Measurements from ENCODE around the gene EZR.

Gene EZR

GRCh38 chr6:158778005-158778527 lies 41.1 kb downstream of the EZR start:
- no peak for DNase-seq (ENCODE audit: low read depth in 2 of 3, low spot score in 2 of 3)

- no peak for DNase-seq (ENCODE audit: low read depth in 2 of 3, low spot score in 2 of 3)
Observed at GRCh38 chr6:158777510-158777909, 41.7 kb downstream of the EZR start.

GRCh38 chr6:158776737-158777136 lies 42.4 kb downstream of the EZR start:
- no peak for DNase-seq (ENCODE audit: low read depth in 2 of 3, low spot score in 2 of 3)

- no peak for DNase-seq (ENCODE audit: low read depth in 2 of 3, low spot score in 2 of 3)
Observed at GRCh38 chr6:158775832-158776231, 43.3 kb downstream of the EZR start.

DNA sequence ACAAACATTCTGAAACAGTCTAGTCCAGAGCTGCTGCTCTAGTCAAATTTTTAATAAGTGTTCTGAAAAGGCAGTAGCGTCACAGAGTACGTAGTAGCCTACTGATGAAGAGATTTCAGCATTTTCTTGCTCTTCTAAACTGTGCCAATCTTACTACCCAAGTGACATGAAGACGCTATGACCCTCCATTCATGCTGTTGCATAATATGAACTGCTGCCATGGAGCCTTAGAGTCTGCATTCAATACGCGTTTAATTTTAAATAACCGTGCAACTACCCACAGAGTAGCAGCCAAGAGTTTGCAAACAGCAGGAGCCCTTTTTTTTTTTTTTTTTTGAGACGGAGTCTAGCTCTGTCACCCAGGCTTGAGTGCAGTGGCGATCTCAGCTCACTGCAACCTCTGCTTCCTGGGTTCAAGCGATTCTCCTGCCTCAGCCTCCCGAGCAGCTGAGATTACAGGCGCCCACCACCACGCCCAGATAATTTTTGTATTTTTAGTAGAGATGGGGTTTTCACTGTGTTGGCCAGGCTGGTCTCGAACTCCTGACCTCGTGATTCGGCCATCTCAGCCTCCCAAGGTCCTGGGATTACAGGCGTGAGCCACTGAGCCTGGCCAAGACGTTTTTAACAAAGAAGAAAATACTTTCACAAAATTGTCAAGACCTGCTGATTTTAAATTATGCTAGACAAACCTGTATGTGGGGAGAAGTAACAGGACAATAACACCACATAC lies 44.3 kb downstream of the EZR start:
- no peak for DNase-seq (ENCODE audit: low read depth in 2 of 3, low spot score in 2 of 3)

DNA sequence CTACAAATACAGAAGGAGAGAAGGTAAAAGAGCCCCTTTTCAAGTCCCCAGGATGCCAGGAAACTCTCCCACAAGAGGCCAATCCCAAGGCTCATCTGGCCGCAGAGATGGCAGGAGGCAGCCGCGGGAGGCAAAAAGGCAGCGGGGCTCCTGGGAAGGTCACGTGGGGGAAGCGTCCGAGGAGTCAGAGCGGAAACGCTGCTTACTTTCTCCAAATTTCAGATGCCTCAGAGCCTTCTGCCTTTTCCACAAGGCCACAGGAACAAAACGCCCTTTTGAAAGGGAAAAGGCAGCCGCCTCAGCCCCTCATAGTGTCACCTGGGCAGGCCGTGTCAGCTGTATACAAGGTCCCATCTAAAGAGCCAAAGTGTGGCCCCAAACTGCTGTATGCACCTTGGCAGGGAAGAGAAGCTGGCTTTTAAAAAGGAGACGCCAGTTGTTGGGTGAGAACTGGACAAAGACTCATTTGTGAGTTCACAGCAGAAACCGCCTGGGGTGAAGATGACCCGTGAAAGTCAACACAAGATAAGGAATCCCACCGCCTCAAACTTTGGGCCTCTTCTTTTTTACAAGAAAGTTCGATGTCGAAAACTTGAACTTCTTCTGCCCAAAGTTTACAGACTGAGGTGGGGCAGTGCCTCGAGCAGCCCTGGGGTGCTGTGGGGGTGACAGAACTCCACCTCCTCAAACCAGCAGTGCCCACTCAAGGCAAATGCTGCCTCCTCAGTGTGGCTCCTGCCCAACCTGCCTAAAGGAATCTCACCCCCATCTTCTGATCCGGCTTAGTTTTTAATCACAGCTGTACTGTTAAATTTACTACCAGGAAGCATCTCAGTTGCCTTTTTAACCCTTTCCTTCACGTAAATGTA lies 45.4 kb downstream of the EZR start:
- DNase-seq (ENCODE audit: low read depth in 2 of 3, low spot score in 2 of 3): no peak

DNA sequence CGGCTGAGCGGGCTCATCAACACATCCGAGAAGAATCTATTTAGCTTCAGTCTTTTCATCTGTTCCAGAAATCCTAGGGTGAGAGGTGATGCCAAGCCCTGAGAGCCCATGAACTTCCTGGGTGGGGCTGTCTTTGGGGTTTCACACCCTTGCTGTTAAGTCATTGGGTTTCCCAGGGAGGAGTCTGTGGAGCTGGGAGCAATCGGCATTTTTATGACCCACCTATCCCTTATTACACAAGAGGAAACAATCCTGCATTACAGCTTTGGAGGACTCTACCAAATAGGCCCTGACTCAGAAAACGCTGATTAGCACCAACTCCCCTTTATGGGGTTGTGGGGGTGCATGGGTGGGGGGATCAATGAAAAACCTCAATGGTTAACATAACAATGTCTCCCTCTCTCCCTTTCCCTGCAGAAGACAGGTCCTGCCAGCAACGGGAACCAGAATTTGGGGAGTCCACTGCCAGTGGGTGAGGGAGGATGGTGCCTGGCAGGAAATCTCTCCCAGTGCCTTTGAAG lies 46.3 kb downstream of the EZR start:
- no peak for DNase-seq (ENCODE audit: low read depth in 2 of 3, low spot score in 2 of 3)

GRCh38 chr6:158772172-158772571 lies 47.0 kb downstream of the EZR start:
- no peak for DNase-seq (ENCODE audit: low read depth in 2 of 3, low spot score in 2 of 3)

- no peak for DNase-seq (ENCODE audit: low read depth in 2 of 3, low spot score in 2 of 3)
Observed at GRCh38 chr6:158771399-158772152, 47.6 kb downstream of the EZR start.

GRCh38 chr6:158770533-158771330 lies 48.4 kb downstream of the EZR start:
- DNase-seq (ENCODE audit: low read depth in 2 of 3, low spot score in 2 of 3): no peak

DNA sequence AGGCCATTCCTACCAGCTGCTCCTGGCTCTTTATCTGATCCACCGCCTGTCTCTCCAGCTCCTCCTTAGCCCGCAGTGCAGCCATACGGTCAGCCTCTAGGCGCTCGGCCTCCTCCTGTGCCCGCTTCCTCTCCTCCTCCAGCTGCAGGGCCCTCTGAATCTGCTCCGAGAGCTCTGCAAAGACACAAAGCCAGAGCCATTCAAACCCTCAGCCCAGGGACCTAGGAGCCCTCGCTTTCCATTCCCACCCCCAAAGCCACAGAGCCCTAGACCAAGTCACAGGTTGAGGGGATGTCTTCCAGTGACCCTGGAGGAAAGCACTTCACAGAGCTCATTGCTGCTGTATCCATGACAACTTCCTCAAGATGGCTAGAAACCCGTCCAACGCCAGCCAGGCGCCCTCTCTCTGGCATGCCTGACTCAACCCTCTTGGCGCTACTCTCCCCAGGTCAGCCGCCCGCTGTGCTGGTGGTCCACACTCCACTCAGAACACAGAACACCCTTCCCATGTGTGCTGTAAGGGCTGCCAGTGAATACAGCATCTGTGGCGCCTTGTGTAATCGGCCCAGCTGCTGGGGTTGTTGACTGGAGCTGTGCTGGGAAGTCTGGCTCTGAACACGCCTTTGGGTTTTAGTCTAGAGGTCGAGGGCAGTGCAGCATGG lies 49.3 kb downstream of the EZR start:
- DNase-seq (ENCODE audit: low read depth in 2 of 3, low spot score in 2 of 3): no peak

GRCh38 chr6:158769234-158769770 lies 49.9 kb downstream of the EZR start:
- no peak for DNase-seq (ENCODE audit: low read depth in 2 of 3, low spot score in 2 of 3)

- DNase-seq (ENCODE audit: low read depth in 2 of 3, low spot score in 2 of 3): no peak
Observed at GRCh38 chr6:158768436-158768835, 50.7 kb downstream of the EZR start.

DNA sequence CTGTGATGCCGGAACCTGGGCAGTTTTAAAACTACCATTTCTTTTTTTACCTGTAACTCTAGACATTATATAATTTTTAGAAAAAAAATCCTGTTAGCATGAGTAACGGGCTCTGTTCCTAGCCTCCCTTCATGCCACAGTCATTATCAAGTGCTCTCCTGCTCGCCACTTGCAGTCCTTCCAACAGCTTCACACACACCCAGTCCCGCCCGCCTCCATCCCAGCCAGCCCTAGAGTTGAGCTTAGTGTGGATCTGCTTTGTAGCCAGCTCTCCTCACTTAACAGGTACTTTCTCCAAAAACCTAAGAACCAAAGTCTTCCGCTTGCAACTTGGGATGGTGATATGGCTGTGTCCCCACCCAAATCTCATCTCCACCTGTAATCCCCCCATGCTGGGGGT lies 51.5 kb downstream of the EZR start:
- DNase-seq (ENCODE audit: low read depth in 2 of 3, low spot score in 2 of 3): no peak

GRCh38 chr6:158766621-158767455 lies 52.3 kb downstream of the EZR start:
- no peak for DNase-seq (ENCODE audit: low read depth in 2 of 3, low spot score in 2 of 3)

DNA sequence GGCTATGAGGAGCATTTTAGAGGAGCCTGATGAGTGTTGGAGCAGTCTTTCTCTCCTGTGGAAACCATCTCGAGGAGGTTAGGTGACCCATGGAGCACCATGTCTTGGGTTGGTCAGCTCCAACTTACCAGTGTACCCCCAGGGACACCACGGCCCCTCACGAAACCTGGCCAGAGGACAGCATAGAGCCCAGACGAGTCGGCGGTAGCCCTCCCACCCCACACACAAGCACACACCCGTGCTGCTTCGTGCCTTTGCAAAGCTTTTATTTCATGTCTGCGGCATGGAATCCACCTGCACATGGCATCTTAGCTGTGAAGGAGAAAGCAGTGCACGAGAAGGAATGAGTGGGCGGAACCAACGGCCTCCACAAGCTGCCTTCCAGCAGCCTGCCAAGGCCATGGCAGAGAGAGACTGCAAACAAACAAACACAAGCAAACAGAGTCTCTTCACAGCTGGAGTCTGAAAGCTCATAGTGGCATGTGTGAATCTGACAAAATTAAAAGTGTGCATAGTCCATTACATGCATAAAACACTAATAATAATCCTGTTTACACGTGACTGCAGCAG lies 53.6 kb downstream of the EZR start:
- DNase-seq (ENCODE audit: low read depth in 2 of 3, low spot score in 2 of 3): no peak

GRCh38 chr6:158764926-158765325 lies 54.2 kb downstream of the EZR start:
- no peak for DNase-seq (ENCODE audit: low read depth in 2 of 3, low spot score in 2 of 3)

GRCh38 chr6:158764183-158764849 lies 54.9 kb downstream of the EZR start:
- no peak for DNase-seq (ENCODE audit: low read depth in 2 of 3, low spot score in 2 of 3)

All from activated CD8-positive, alpha-beta memory T cell treated with anti-CD3 and anti-CD28 coated beads for 48 hours (primary cell).